ENCODE data around the gene GTF2E1.

GRCh38 chr3:120693439-120694171, 48.9 kb upstream of the GTF2E1 start:
- TF ChIP-seq ELF4 (CRISPR knock-in tag; IDR thresholded peaks at IDR 0.05; ENCODE audit: low read depth) (no peak), CTCF (IDR thresholded peaks at IDR 0.05) (no peak), HMGXB4 (CRISPR knock-in tag; IDR thresholded peaks at IDR 0.05) (no peak), MAX (CRISPR knock-in tag; IDR thresholded peaks at IDR 0.05) (no peak), ATF3 (CRISPR knock-in tag; conservative IDR thresholded peaks at IDR 0.05) (no peak), FOXK1 (CRISPR knock-in tag; IDR thresholded peaks at IDR 0.05) (no peak), E2F1 (CRISPR knock-in tag; IDR thresholded peaks at IDR 0.05) (no peak), ZNF532 (CRISPR knock-in tag; IDR thresholded peaks at IDR 0.05; ENCODE audit: borderline replicate concordance) (no peak)

Measured in WTC11 (cell line).